Cardiac septum (tissue), 1 donor: ENCODE measurements around the gene ATRNL1. TPM values are rescaled to one million over a fixed set of nuclear protein-coding genes. Genes with fewer than 3 reads are reported as not detected.
"Not testable (repeated sequence)": the region's sequence is repeated elsewhere in the genome, so short reads cannot be mapped to it uniquely, and the experiment has no call there.

ENCODE experiments used
- DNase-seq: peaks from one replicate; pipeline ENCODE4 v3.0.0-alpha.2; 2020; ENCODE audit warnings: low spot score
- intact Hi-C: fragments of 100-400 bp; cut with DNase I; formaldehyde crosslinking; loops from one replicate; pipeline ENCODE4 v1.14.0; 2022
- total RNA-seq: library from RNA; stranded (reverse); fragmentation: NEBNext Ultra II Directional; extraction: Animal tissue kit (Norgen Biotek cat#: 25700); gene quantifications from one replicate; pipeline ENCODE4 v1.2.1, GENCODE V29; 2021
- donor health status: DM: no; HTN: no; CAD: no.

Gene ATRNL1
- total RNA-seq, 1 donor from 2014 or later = 25.8 TPM

- intact Hi-C loops = no loop called here
- DNase-seq = no peak
Observed at GRCh38 chr10:115674496-115674895, 581.3 kb downstream of the ATRNL1 start.

- DNase-seq = no peak
- intact Hi-C loops = no loop called here
Observed at GRCh38 chr10:115696747-115697146, 603.6 kb downstream of the ATRNL1 start.

GRCh38 chr10:115706026-115706425 is 612.9 kb downstream of the ATRNL1 start:
- intact Hi-C loops = no loop called here
- no peak for DNase-seq

- intact Hi-C loops = no loop called here
- no peak for DNase-seq
Observed at GRCh38 chr10:115706488-115707076, 613.4 kb downstream of the ATRNL1 start.

- no peak for DNase-seq
- intact Hi-C loops = loop anchor here (10.0 kb wide), 1 partner anchor 575 kb away; no protein-coding TSS in a partner anchor
Observed at GRCh38 chr10:115710136-115710535, 617.0 kb downstream of the ATRNL1 start.

GRCh38 chr10:115711306-115711705 is 618.1 kb downstream of the ATRNL1 start:
- intact Hi-C loops = loop anchor here (10.0 kb wide), 1 partner anchor 573 kb away; no protein-coding TSS in a partner anchor
- no peak for DNase-seq

GRCh38 chr10:115720121-115720520 is 627.0 kb downstream of the ATRNL1 start:
- intact Hi-C loops = no loop called here
- no peak for DNase-seq

- intact Hi-C loops = no loop called here
- no peak for DNase-seq
Observed at GRCh38 chr10:115727129-115727528, 634.0 kb downstream of the ATRNL1 start.

GRCh38 chr10:115744089-115744488 is 650.9 kb downstream of the ATRNL1 start:
- intact Hi-C loops = no loop called here
- DNase-seq = no peak

- no peak for DNase-seq
- intact Hi-C loops = no loop called here
Observed at GRCh38 chr10:115745943-115746342, 652.8 kb downstream of the ATRNL1 start.

- DNase-seq = no peak
- intact Hi-C loops = no loop called here
Observed at GRCh38 chr10:115747811-115748210, 654.6 kb downstream of the ATRNL1 start.

GRCh38 chr10:115758488-115758887 is 665.3 kb downstream of the ATRNL1 start:
- intact Hi-C loops, DNase-seq: not testable (repeated sequence)

- DNase-seq = no peak
- intact Hi-C loops = no loop called here
Observed at GRCh38 chr10:115760131-115760530, 667.0 kb downstream of the ATRNL1 start.

GRCh38 chr10:115761166-115761565 is 668.0 kb downstream of the ATRNL1 start:
- intact Hi-C loops = no loop called here
- DNase-seq = no peak

GRCh38 chr10:115762029-115762428 is 668.9 kb downstream of the ATRNL1 start:
- intact Hi-C loops = no loop called here
- DNase-seq = no peak

GRCh38 chr10:115771755-115772154 is 678.6 kb downstream of the ATRNL1 start:
- DNase-seq = no peak
- intact Hi-C loops = no loop called here

- no peak for DNase-seq
Observed at GRCh38 chr10:115772606-115773005, 679.4 kb downstream of the ATRNL1 start.

GRCh38 chr10:115773832-115774231 is 680.7 kb downstream of the ATRNL1 start:
- DNase-seq = no peak
- intact Hi-C loops = no loop called here

More at GRCh38 chr10:115772606-115773005, 679.4 kb downstream of the ATRNL1 start:
- intact Hi-C loops = no loop called here

GRCh38 chr10:115774721-115775120 is 681.6 kb downstream of the ATRNL1 start:
- DNase-seq = no peak
- intact Hi-C loops = no loop called here

GRCh38 chr10:115777646-115778045 is 684.5 kb downstream of the ATRNL1 start:
- intact Hi-C loops = no loop called here
- DNase-seq = no peak

- DNase-seq = no peak
- intact Hi-C loops = no loop called here
Observed at GRCh38 chr10:115790220-115790619, 697.1 kb downstream of the ATRNL1 start.

GRCh38 chr10:115795964-115796363 is 702.8 kb downstream of the ATRNL1 start:
- DNase-seq = no peak
- intact Hi-C loops = no loop called here
